NCI-H69 (cell line): ENCODE results near the gene MYO1A.

Experiments
- DNase-seq: peaks from one replicate; lab custom pipeline; 2025; lab: John Stamatoyannopoulos, UW

The MYO1A gene

DNA sequence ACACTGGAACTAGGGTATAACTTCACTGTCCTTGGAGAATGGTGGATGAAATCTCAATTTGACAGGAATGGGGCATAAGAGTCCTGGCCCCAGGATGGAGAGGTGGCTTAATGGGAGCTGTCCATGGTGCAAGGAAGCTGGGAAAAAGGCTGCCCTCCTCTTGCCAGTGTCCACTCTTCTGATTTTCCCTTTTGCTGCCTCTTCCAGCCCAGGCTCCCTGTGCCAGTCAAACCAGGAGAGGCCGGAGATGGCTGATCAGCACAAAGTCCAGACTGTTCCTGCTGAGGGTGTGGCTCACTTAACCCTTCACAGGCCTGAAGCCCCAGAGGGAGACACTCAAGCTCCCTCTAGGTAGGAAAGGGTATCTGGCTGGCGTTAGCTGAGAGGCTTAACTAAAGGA is at the start of gene MYO1A:
MYO1A (minus strand) TSS at position 240 of the 400 bp plus-strand sequence. CDS start 1,806 bp downstream, outside the sequence.
- DNase-seq: peak; percentile 14

- DNase-seq: no peak
These were observed 49.3 kb upstream of the MYO1A start for GRCh38 chr12:57099047-57099714.

- no peak for DNase-seq
These were observed 48.6 kb upstream of the MYO1A start for GRCh38 chr12:57098546-57098945.

DNA sequence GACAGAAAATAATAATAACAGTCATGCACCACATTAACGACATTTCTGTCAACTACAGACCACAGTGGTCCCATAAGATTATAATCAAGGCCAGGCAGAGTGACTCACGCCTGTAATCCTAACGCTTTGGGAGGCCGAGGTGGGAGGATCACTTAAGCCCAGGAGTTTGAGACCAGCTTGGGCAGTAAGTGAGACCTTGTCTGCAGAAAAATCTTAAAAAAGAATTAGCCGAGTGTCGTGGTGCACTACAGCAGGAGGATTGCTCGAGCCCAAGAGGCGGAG is 47.6 kb upstream of the MYO1A start:
- no peak for DNase-seq

DNA sequence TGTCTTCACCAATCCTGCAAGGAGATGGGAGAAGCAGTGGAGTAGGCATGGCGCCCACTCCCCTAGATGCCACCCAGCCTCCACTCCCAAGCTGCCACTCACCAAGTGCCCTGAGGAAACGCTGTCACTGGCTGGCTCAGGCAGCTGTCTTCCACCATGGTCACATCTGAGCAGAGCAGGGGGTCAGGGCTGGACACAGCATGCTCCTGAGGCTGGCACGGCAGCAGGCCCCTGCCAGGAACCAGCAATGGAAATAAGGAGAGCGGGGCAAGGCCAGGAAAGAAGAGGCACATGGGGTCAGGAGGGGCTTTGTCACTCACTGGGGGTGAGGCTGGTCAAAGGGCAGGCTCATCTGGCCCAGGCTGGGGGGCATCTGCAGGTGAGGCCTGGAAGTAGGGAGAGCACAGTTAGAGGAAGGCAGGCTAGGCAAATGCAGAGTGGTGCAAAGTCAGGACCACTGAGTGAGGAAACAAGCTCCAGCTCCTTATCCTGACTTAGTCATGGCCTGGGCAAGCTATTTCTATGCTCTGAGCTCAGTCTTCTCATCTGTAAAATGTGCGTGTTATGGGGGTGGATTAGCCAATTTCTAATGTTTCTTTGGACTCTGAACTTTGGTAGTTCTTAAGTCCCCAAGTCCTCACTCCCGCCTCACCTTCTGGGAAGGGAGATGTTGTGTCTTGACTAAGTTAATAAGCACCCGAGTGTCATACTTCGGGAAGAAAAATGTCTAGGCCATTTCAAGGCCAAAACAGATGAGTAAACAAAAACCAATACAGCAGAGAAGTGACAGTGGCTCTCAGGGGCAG is 47.0 kb upstream of the MYO1A start:
- DNase-seq: no peak

DNA sequence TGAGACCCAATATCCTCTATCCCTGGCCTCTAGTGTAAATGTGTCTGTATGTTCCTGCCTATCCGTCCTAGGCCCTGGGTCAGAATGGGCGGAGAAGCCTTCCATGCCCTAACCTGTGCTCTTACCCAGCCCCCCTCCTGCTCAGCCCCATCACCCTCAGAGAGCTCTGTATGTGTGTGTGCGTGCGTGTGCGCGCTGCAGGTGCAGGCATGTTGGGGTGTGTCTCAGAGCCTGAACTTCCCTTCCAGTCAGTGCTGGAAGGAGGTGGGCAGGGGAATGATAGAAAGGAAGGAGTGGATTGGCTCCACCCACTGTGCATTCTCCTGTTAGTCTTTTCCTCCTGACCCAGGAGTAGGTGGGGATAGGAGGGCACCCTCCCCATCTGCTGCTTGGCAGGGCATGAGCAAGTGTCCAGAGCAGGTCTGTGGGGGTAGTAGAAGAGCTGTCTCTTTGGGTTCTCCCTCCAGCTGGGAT is 46.2 kb upstream of the MYO1A start:
- DNase-seq: peak; percentile 74

GRCh38 chr12:57095440-57095839 is 45.5 kb upstream of the MYO1A start:
- DNase-seq: no peak

DNA sequence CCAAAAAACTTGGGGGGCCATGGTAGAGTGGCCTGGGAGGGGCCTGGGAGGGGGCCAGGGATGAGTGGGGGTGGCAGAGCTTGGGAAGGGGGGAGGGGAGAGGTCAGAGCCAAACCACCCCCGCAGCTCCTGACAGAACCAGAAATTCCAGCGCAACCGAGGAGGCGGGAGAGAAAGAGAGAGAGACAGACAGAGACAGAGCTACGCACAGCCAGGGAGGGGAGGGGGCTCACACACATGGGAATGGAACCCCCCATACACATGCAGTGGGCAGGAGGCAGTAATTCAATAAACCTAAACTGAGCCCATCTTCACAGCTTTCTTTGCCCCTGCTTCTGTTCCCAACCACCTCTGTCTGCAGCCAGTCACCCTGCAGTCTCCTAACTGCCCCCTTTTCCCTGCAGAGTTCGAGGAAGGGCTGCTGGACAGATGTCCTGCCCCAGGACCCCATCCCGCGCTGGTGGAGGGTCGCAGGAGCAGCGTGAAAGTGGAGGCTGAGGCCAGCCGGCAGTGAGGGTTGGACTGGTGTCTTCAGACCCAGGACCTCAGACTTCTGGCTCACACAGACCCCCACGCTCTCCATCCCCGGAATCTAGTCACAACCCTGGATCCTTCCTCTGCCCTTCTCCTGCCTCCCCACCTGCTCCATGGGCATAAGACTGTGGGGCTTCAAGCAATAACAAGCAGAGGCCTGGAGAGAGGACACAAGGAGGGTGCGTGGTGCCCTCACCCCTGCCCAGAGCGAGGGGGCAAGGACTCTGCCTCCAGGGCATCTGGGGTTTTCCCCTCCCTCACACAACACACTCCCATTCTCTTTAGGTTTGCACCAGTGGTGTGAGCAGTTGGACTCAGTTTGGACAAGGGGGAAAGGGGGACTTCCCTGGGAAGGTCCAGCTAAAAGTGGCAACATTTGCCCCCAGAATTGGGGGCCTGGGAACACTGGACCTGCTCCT is 44.6 kb upstream of the MYO1A start:
- DNase-seq: no peak

- DNase-seq: peak; percentile 34
These were observed 43.7 kb upstream of the MYO1A start for GRCh38 chr12:57093415-57094207.

GRCh38 chr12:57092876-57093414 is 43.0 kb upstream of the MYO1A start:
- DNase-seq: no peak

GRCh38 chr12:57092529-57092862 is 42.6 kb upstream of the MYO1A start:
- DNase-seq: no peak

DNA sequence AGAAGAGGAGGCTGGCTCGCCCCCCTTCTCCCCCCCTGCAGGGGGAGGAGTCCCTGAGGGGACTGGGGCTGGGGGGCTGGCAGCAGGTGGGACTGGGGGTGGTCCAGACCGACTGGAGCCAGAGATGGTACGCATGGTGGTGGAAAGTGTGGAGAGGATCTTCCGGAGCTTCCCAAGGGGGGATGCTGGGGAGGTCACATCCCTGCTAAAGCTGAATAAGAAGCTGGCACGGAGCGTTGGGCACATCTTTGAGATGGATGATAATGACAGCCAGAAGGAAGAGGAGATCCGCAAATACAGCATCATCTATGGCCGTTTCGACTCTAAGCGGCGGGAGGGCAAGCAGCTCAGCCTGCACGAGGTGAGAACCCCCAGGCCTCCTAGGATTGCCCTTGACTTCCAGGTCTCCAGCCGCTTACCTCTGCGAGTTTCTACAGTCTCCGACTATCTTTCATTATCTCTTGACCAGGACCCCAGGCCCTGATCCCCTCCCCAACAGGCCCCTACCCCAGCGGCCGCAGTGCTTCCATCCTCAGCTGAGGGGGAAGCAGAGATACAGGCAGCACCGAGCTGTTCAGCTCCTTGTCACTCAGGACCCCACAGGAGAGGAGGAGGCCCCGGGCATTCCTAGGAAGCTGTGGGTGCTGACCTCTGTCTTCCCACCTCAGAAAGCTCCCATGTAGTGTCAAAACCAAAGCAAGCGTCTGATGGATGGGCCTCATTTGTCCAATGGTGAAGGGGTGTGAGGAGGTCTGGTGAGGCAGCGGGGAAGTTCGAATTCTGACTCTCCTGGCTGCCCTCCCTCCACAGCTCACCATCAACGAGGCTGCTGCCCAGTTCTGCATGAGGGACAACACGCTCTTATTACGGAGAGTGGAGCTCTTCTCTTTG is 42.0 kb upstream of the MYO1A start:
- DNase-seq: no peak

GRCh38 chr12:57090924-57091637 is 41.2 kb upstream of the MYO1A start:
- DNase-seq: no peak

DNA sequence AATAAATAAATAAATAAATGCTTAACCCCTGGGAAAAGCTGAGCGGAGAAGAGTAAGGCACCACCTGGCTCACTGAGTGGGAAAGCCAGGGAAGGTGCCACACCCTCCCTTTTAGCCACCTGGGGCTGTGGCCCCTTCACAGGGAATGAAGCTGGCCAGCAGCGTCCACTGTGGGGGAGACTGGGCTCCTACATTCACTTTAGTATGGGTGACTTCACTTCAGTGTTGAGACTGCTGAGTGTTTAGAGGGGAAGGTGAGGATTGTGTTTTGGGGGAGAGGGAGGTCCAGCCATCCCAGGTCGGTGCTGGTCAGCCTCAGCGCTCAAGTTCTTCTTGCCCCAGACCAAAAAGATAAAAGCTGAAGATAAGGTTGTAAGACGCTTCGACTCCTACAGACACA is 40.6 kb upstream of the MYO1A start:
- no peak for DNase-seq

- DNase-seq: peak; percentile 59
These were observed 39.6 kb upstream of the MYO1A start for GRCh38 chr12:57089271-57090245.

DNA sequence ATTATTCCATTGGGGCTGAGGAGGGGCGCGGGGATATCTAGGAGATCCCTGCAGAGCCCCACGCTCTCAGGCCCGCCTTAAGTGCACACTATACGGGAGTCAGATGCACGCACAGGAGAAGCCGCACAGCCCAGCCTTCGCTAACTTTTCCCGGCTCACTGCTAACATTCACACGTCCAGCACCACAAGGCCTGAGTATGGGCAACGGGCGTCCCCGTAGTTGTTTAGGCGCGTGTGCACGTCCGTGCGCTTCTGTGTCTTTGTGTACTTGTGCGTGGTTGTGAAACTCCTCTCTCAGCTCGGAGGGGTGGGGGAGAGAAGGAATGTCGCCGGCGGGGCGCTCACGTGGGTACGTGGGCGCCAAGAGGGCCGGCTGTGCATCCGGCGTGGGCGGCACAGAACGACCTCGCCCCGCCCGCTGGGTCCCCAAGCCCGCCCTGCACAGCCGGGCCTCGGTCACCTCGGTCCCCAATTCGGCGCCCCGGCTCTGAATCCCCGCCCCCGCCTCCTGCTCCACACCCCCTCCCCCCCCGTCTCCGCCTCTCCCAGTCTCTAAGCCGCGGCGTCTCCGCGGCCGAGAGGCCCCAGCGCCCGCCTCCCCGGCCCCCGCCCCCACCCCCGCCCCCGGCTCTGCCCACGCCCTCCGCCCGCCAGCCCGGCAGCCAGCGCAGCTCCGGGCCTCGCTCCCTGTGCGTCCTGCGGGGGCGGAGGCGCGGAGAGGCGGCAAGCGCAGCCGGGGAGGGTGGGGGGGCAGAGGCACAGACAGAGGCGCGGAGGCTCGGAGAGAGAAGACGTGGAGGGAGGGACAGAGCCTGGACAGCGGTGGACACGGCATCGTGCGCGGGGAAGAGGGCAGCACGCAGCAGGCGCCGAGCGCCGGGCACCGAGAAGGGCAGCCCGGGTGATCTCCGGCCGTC is 38.7 kb upstream of the MYO1A start, which contains the start of gene NAB2:
NAB2 (plus strand) TSS at position 761 of the 917 bp plus-strand sequence. CDS start 158 bp downstream, outside the sequence.
- DNase-seq: peak; percentile 97

GRCh38 chr12:57087691-57088353 is 37.9 kb upstream of the MYO1A start:
- DNase-seq: peak; percentile 81
